GM03348 (cell line): ENCODE results near the gene GRIN2A.
"Not testable (repeated sequence)": the region's sequence is repeated elsewhere in the genome, so short reads cannot be mapped to it uniquely, and the experiment has no call there.

ENCODE experiments used
- DNase-seq: peaks from one replicate; pipeline ENCODE4 v3.0.0; 2012; ENCODE audit warnings: low spot score

GRIN2A gene

DNA sequence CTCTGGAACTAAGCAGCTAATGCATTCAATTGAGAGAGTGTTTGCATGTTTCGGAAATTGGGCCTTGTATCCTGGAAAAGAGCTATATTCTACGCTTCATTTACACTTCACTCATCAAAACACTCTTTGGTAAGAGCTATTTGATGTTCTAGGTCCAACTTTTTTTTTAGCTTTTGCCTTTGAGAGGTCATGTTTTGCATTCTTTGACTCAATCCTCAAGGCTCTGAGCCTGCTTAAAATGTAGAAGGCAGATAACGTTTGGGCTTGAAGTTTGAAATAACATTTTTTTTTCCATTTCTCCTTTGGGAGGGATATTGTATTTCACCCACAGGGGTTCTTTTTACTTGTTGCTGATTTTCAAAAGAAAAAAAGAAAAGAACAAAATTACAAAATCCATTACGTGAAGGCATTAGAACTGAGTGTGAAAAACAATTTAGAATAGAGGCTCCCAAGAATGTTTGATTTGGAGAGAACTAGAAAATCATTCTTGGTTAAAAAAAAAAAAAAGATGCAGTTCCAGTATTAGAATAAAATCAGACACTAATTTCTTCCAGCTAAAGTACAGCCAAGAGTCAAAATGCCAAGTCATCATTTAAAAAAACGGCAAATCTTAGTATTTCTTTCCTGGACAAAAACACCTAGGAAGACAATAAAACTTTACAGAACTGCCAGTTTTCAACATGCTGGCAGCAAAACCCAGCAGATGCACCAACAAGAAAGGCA is 268.5 kb downstream of the GRIN2A start:
- no peak for DNase-seq

- DNase-seq: no peak
Observed at GRCh38 chr16:9911989-9912388, 270.2 kb downstream of the GRIN2A start.

DNA sequence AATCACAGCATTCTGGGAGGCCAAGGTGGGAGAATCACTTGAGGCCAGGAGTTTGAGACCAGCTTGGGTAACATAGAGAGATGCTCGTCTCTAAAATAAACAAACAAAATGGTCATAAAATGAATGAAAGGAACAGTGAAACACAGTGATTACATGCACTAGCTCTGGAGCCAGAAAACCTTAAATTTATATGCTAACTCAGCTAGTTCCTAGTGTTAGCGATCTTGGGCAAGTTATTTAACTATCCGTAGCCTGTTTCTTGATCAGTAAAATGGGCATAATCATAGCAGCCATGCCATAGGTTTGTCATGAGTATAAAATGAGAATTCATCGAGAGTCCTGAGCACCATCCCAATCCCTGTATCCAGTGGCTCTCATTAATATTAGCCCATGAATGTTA is 271.0 kb downstream of the GRIN2A start:
- DNase-seq: no peak

DNA sequence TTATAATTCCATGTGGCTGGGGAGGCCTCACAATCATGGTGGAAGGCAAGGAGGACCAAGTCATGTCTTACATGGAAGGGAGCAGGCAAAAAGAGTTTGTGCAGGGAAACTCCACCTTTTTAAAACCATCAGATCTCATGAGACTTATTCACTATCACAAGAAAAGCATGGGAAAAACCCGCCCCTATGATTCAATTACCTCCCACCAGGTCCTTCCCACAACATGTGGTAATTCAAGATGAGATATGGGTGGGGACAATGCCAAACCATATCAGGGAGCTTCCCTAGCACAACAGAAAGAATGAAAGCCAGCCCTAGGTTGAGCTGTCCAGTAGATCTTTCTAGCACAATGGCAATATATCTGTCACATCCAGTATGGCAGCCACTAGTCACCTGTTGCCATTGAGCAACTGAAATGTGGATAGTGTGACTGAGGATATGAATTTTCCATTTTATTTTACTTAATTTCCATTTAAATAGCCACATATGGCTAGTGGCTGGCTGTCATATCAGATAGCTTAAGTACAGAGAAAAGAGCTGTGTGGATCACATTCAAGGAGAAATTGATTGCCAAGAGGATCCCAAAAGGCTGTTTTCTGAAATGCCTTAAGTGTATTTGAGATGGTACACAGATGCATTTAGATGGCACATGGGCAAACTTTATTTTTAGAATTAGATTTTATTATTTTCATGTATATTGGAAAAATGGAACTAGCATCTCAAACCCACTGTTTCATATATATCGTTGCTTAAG is 273.0 kb downstream of the GRIN2A start:
- no peak for DNase-seq

DNA sequence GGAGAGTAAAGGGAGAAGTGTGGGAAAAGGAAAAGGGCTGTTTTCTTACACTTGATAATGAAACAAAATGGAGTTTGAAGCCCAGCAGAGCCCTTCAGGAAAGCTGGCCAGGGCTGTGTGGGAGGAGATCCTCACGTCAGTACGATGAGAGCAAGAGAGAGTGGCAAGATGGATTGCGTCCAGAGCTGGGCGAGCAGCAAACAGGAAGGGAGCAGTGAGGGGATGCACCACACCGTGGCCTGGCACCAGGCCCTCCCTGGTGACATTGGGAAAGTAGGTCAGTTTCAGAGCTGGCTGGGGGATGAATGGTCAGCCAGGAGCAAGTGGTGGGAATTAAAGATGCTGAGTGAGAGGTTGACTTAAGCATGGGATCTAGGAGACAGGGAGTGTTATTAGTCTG is 273.6 kb downstream of the GRIN2A start:
- DNase-seq: no peak

DNA sequence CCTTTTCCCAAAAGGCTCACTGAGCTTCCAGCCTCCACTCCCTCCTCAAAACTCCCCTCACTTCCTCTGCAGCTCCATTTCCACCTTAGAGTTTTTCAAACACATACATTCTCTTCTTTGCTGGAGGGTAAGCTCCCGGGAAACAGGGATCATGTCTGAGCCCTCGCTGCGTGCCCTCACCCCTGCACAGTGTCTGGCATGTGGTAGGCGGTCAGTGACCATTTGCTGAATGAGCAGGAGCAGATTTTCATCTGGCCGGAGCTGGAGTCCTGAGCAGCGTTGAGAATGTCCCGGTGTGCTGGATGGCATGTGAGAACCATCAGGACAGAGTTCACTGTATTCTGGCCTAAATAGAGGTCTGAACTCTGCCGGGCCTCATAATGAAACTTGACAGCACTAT is 274.5 kb downstream of the GRIN2A start:
- no peak for DNase-seq

DNA sequence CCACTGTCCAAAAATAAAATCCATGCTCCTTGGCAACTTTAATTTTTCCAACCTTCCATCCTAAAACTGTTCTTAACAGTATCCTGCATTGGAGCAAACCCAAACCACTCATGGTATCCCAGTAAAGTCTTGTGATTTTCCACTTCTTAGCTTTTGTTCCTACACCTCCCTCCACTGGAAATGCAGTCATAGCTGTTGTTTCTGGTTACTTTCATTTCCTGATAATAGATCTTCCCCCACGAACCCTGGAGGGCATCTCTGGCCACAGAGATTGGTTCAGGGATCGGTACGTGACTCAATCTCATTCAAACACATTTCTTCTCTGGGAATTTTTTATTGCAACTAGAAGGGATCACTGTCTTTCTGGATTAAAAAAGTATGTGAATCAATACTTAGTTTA is 276.0 kb downstream of the GRIN2A start:
- no peak for DNase-seq

GRCh38 chr16:9904526-9904925 is 277.7 kb downstream of the GRIN2A start:
- DNase-seq: no peak

GRCh38 chr16:9900576-9900975 is 281.7 kb downstream of the GRIN2A start:
- DNase-seq: no peak

GRCh38 chr16:9898555-9898954 is 283.7 kb downstream of the GRIN2A start:
- no peak for DNase-seq

- DNase-seq: no peak
Observed at GRCh38 chr16:9898124-9898523, 284.1 kb downstream of the GRIN2A start.

- DNase-seq: no peak
Observed at GRCh38 chr16:9895817-9896216, 286.4 kb downstream of the GRIN2A start.

DNA sequence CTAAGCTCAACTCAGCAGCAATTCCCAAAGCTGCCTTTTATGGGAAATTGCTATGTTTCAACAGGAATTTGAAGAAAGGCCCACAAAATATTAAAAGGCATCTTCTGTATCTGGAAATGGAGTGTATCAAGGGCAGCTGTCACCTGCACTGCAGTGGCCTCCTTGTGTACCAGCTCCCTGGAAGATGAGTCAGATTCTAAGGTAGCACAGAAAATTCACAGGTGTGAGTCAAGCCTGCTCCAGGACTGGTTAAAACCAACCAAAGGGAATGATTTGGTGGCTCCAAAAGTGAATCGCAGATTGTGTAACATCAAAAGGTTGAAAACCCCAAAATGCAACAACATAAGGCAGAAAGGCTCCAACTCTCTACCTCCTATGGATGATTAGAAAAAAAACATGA is 296.4 kb downstream of the GRIN2A start:
- no peak for DNase-seq

GRCh38 chr16:9885467-9885866 is 296.8 kb downstream of the GRIN2A start:
- DNase-seq: no peak

GRCh38 chr16:9875981-9876380 is 306.2 kb downstream of the GRIN2A start:
- not testable (repeated sequence) for DNase-seq

- DNase-seq: no peak
Observed at GRCh38 chr16:9874219-9874618, 308.0 kb downstream of the GRIN2A start.

GRCh38 chr16:9870962-9871361 is 311.3 kb downstream of the GRIN2A start:
- DNase-seq: no peak

DNA sequence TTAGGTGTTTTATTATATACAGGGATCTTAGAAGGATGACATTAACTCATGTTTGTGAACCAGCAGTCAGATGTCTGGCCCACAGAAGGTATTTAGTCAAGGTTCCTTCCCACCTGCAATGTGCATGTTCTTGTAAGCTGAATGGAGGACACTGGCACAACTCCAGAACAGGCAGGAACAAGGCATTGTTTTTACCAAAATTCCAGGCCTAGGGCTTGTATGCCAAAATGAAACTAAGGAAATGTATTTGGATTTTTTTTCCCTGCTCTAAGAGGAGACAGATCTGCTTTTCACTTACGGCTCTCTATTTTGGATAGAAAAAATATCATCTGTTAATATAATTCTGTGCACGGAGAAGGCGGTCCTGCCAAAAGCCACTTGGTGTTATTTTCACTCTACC is 312.5 kb downstream of the GRIN2A start:
- DNase-seq: no peak

DNA sequence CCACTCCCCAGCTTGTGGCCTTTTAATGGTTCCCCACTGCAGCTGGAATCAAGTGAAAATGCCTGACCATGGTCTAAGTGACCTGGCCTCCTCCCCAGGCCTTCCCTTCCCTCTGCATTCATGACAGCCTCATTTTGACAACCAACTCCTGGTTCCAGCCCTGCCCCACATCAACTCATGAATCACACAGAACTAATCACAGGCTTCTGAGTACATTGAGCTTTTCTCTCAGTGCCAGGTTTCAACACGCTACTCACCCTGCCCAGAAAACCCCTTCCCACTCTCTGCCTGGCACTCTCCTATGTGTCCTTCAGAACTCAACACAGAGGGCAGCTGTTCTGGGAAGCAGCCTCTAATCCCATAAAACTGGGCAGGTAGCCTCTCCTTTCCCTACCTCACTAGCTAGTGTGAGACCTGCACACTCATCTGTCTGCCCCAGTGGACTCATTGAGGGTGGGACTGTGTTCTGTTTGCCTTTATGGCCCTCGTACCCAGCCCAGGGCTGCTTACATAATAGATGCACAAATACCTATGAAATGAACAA is 313.6 kb downstream of the GRIN2A start:
- DNase-seq: no peak

GRCh38 chr16:9867176-9867575 is 315.1 kb downstream of the GRIN2A start:
- DNase-seq: no peak

DNA sequence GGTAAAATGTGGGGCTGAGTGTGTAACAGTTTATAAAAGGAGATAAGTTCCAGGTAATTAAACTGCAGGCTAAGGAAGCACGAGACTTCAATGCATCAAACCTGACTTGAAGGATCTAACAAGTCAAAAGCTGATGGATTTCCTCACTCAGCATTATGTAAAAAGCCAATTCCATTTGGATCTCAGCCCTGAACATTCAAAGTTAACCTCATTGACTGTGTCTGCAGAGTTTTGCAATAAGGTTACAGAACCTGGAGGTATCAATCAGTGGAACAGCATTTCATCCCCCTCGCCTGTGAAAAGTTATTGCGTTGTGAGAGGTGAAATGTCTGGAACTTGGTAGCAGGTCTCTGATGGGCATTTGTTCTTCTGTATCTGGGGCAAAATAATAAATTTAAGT is 317.8 kb downstream of the GRIN2A start:
- no peak for DNase-seq

- DNase-seq: no peak
Observed at GRCh38 chr16:9862327-9862726, 319.9 kb downstream of the GRIN2A start.

GRCh38 chr16:9860876-9861275 is 321.4 kb downstream of the GRIN2A start:
- DNase-seq: no peak
